Measurements from ENCODE around the gene EIF4B. TPM values are rescaled to one million over a fixed set of nuclear protein-coding genes. Genes with fewer than 3 reads are reported as not detected.

The EIF4B gene
- total and polyA plus RNA-seq, 2 of the 8 experiments (the other 6 are each of a cell fraction or from before 2014, with no cell fraction given) = 269 to 816 TPM

- TF ChIP-seq SP4 (IDR thresholded peaks at IDR 0.05; ENCODE audit: low read length) = no peak
- TF ChIP-seq SUZ12 (IDR thresholded peaks at IDR 0.05; ENCODE audit: low read length) = no peak
- TF ChIP-seq BRCA1 (IDR thresholded peaks at IDR 0.05; ENCODE audit: low read depth, low read length) = no peak
- TF ChIP-seq MAX (IDR thresholded peaks at IDR 0.05) = no peak
- no peak for TF ChIP-seq HDAC2 (IDR thresholded peaks at IDR 0.05; ENCODE audit: borderline replicate concordance in 1 of 2, low read depth in 2 of 2, low read length in 2 of 2)
These were observed 84.3 kb downstream of the EIF4B start (continued) for GRCh38 chr12:53090554-53090953.
